H9 (cell line): ENCODE measurements around the gene RAB1A. TPM values are rescaled to one million over a fixed set of nuclear protein-coding genes. Genes with fewer than 3 reads are reported as not detected.
A peak's percentile ranks its signal among the peaks of the same experiment; 100 is the strongest.

Experiments
- DNase-seq: peaks from one replicate; pipeline ENCODE4 v3.0.0-alpha.2; 2017
- H2AFZ ChIP-seq: one replicate; pipeline ENCODE4 v1.6.1; 2013; ENCODE audit warnings: mild to moderate bottlenecking, low read length, control low read depth, moderate library complexity
- H2AK5ac ChIP-seq: 2 replicates; pipeline ENCODE4 v1.6.1; 2013; ENCODE audit warnings: low read length, control low read depth, mixed read lengths; ENCODE audit not compliant: insufficient read length
- H2BK120ac ChIP-seq: one replicate; pipeline ENCODE4 v1.6.1; 2013; ENCODE audit warnings: low read depth, mild to moderate bottlenecking, low read length, control low read depth, inconsistent platforms; ENCODE audit not compliant: poor library complexity, severe bottlenecking
- H2BK12ac ChIP-seq: 2 replicates; pipeline ENCODE4 v1.6.1; 2013; ENCODE audit warnings: low read length, control low read depth, mixed read lengths, low read depth; ENCODE audit not compliant: insufficient read length
- H2BK15ac ChIP-seq: 2 replicates; pipeline ENCODE4 v1.6.1; 2013; ENCODE audit warnings: low read depth, low read length, control low read depth
- H2BK20ac ChIP-seq: one replicate; pipeline ENCODE4 v1.6.1; 2013; ENCODE audit warnings: low read depth, mild to moderate bottlenecking, low read length, control low read depth, inconsistent platforms; ENCODE audit not compliant: poor library complexity, severe bottlenecking
- H2BK5ac ChIP-seq: 2 replicates; pipeline ENCODE4 v1.6.1; 2013; ENCODE audit warnings: low read length, control low read depth, mixed read lengths; ENCODE audit not compliant: insufficient read length
- H3K14ac ChIP-seq: 2 replicates; pipeline ENCODE4 v1.6.1; 2013; ENCODE audit warnings: low read length, control low read depth; ENCODE audit not compliant: insufficient read depth
- H3K18ac ChIP-seq: 2 replicates; pipeline ENCODE4 v1.6.1; 2013; ENCODE audit warnings: low read depth, mild to moderate bottlenecking, mixed read lengths, low read length, control low read depth; ENCODE audit not compliant: insufficient read length
- H3K23ac ChIP-seq: 2 replicates; pipeline ENCODE4 v1.6.1; 2013; ENCODE audit warnings: low read length, control low read depth, mixed read lengths, low read depth; ENCODE audit not compliant: insufficient read length
- H3K23me2 ChIP-seq: 2 replicates; pipeline ENCODE4 v1.6.1; 2013; ENCODE audit warnings: low read depth, mild to moderate bottlenecking, mixed read lengths, low read length, control low read depth; ENCODE audit not compliant: insufficient read length, poor library complexity, severe bottlenecking
- H3K27ac ChIP-seq: 2 replicates; pipeline ENCODE4 v1.5.1; 2013; ENCODE audit warnings: low read length, control low read depth, mixed read lengths, low read depth; ENCODE audit not compliant: insufficient read length
- H3K27me3 ChIP-seq: 2 replicates; pipeline ENCODE4 v1.6.1; 2013; ENCODE audit warnings: low read length, control low read depth, inconsistent platforms; ENCODE audit not compliant: insufficient read depth
- H3K4ac ChIP-seq: 2 replicates; pipeline ENCODE4 v1.6.1; 2013; ENCODE audit warnings: low read depth, mild to moderate bottlenecking, control low read depth, inconsistent platforms, low read length, moderate library complexity
- H3K4me1 ChIP-seq: 2 replicates; pipeline ENCODE4 v1.6.1; 2013; ENCODE audit warnings: low read length, control low read depth, inconsistent platforms; ENCODE audit not compliant: insufficient read depth
- H3K4me2 ChIP-seq: 2 replicates; pipeline ENCODE4 v1.6.1; 2013; ENCODE audit warnings: low read length, control low read depth, mixed read lengths; ENCODE audit not compliant: insufficient read length, insufficient read depth
- H3K56ac ChIP-seq: 2 replicates; pipeline ENCODE4 v1.6.1; 2013; ENCODE audit warnings: low read depth, mild to moderate bottlenecking, mixed read lengths, low read length, control low read depth; ENCODE audit not compliant: insufficient read length
- H3K79me1 ChIP-seq: 2 replicates; pipeline ENCODE4 v1.6.1; 2013; ENCODE audit warnings: low read depth, mild to moderate bottlenecking, moderate library complexity, low read length, control low read depth, inconsistent platforms; ENCODE audit not compliant: insufficient read depth, poor library complexity, severe bottlenecking
- H3K79me2 ChIP-seq: 2 replicates; pipeline ENCODE4 v1.6.1; 2013; ENCODE audit warnings: low read length, control low read depth, inconsistent platforms; ENCODE audit not compliant: insufficient read depth
- H3K9ac ChIP-seq: 2 replicates; pipeline ENCODE4 v1.6.1; 2013; ENCODE audit warnings: low read length, control low read depth, mixed read lengths; ENCODE audit not compliant: insufficient read length; ENCODE audit errors: extremely low read depth
- H3K9me3 ChIP-seq: one replicate; pipeline ENCODE4 v1.6.1; 2013; ENCODE audit warnings: low read depth, low read length, inconsistent platforms; ENCODE audit not compliant: control insufficient read depth
- H3T11ph ChIP-seq: one replicate; pipeline ENCODE4 v1.6.1; 2013; ENCODE audit warnings: mild to moderate bottlenecking, low read length, control low read depth, inconsistent platforms
- H4K20me1 ChIP-seq: one replicate; pipeline ENCODE4 v1.6.1; 2013; ENCODE audit not compliant: control insufficient read depth, insufficient read length, insufficient read depth
- H4K5ac ChIP-seq: 2 replicates; pipeline ENCODE4 v1.6.1; 2013; ENCODE audit warnings: low read depth, mild to moderate bottlenecking, mixed read lengths, low read length, control low read depth; ENCODE audit not compliant: insufficient read length
- H4K8ac ChIP-seq: replicated peaks from 2 replicates; pipeline ENCODE4 v1.6.1; 2013; ENCODE audit warnings: low read length, control low read depth, mixed read lengths, low read depth; ENCODE audit not compliant: insufficient read length
- H4K91ac ChIP-seq: 2 replicates; pipeline ENCODE4 v1.6.1; 2013; ENCODE audit warnings: low read depth, mild to moderate bottlenecking, moderate library complexity, mixed read lengths, low read length, control low read depth; ENCODE audit not compliant: insufficient read length
- H3K27ac Mint-ChIP-seq, 3 experiments: 2 replicates in 2 of 3; 3 replicates in 1 of 3; pipeline ENCODE4 v1.8.0; 2020 to 2021; ENCODE audit warnings: mixed read lengths in 3 of 3, mild to moderate bottlenecking in 1 of 3, moderate library complexity in 1 of 3
- H3K27me3 Mint-ChIP-seq: 2 replicates; pipeline ENCODE4 v1.8.0; 2021; ENCODE audit warnings: low read depth, mild to moderate bottlenecking, moderate library complexity, mixed read lengths
- H3K36me3 Mint-ChIP-seq, 3 experiments: 2 replicates in 2 of 3; 3 replicates in 1 of 3; pipeline ENCODE4 v1.8.0; 2020 to 2021; ENCODE audit warnings: low read depth in 3 of 3, mixed read lengths in 3 of 3; ENCODE audit not compliant: insufficient read depth in 1 of 3
- H3K4me1 Mint-ChIP-seq, 2 experiments: 2 replicates each; pipeline ENCODE4 v1.8.0; 2020; ENCODE audit warnings: mixed read lengths in 2 of 2
- H3K4me3 Mint-ChIP-seq, 2 experiments: 2 replicates in 1 of 2; 3 replicates in 1 of 2; pipeline ENCODE4 v1.8.0; 2020 to 2021; ENCODE audit warnings: mild to moderate bottlenecking in 2 of 2, mixed read lengths in 2 of 2, moderate library complexity in 1 of 2
- H3K9me3 Mint-ChIP-seq, 2 experiments: 2 replicates in 1 of 2; 3 replicates in 1 of 2; pipeline ENCODE4 v1.8.0; 2020; ENCODE audit warnings: mild to moderate bottlenecking in 2 of 2, mixed read lengths in 2 of 2, moderate library complexity in 1 of 2
- WGBS: extraction: QIAGEN DNeasy Blood & Tissue Kit; methylation state at CpG from one replicate; pipeline ENCODE4 v1.1.7; 2013; ENCODE audit warnings: missing lambda C conversion rate, low lambda C conversion rate, mixed read lengths; ENCODE audit not compliant: insufficient read length; ENCODE audit errors: extremely low coverage; 5-methylcytosine and 5-hydroxymethylcytosine counted together
- total RNA-seq: library from RNA; stranded (reverse); gene quantifications from 2 replicates; pipeline ENCODE4 v1.2.1, GENCODE V29; 2021
- TF ChIP-seq, protein P1 (sequence below): fragments of 200-600 bp; sonication (generic); conservative IDR thresholded peaks from 3 replicates; pipeline ENCODE4 v1.8.0; 2021; ENCODE audit warnings: antibody characterized with exemption, mild to moderate bottlenecking

Gene RAB1A
- total RNA-seq, 1 experiment from 2014 or later, result 112 TPM

DNA sequence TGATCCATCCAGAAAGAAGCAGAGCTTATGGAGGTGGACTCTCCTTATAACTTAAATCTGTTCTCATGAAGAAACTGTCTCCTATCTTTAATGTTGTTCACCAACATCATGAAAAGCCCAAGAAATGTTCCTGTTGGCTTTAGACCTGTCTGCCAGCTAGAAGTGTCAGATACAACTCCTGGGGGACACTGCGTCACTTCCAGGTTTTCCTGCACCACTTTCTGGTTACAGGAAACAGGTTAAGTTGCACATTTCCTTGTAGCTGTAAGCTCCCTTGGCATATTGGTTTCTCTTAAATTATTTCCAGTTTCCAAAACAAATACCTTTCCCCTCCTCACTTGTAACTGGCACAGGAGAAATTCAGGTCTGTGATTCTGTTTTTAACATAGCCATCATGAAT is 70.8 kb downstream of the RAB1A start:
- H3K9me3 ChIP-seq, result no peaks in the 10 kb centered on the region
- no peaks in the 10 kb centered on the region for H4K20me1 ChIP-seq
- no peak overlapping the region for H2BK12ac ChIP-seq
- no peak overlapping the region for H2BK5ac ChIP-seq
- H3K4me1 ChIP-seq, result no peaks in the 10 kb centered on the region; the same call in 1 of the 2 replicates
- H3K4me2 ChIP-seq, result no peak overlapping the region
- no peak overlapping the region for H2AFZ ChIP-seq
- H4K8ac ChIP-seq, result no peak overlapping the region
- Mint-ChIP-seq H3K9me3 (peaks cover 0 to 1% of the 10 kb centered on the region in 2 experiments; a peak in 1 of 5 replicates), H3K36me3 (peaks cover 0 to 6% (median 2%) of the 10 kb centered on the region in 3 experiments; a peak in 6 of 7 replicates), H3K27me3 (peaks cover 8% of the 10 kb centered on the region; the same call in 1 of the 2 replicates), H3K4me1 (peaks cover 23 to 43% of the 10 kb centered on the region in 2 experiments), H3K27ac (no peak overlapping the region), H3K4me3 (peak overlapping the region in 1 of 2 experiments; percentile 38; a peak in 1 of 5 replicates)
- no peak overlapping the region for H3K4ac ChIP-seq
- H3K14ac ChIP-seq, result no peak overlapping the region
- peaks cover 13% of the 10 kb centered on the region for H3K79me2 ChIP-seq
- no peak overlapping the region for H2BK15ac ChIP-seq
- no peak overlapping the region for H2BK120ac ChIP-seq
- peaks cover 6% of the 10 kb centered on the region for H3K23me2 ChIP-seq
- no peak overlapping the region for H3K9ac ChIP-seq
- H4K91ac ChIP-seq, result no peak overlapping the region
- H2BK20ac ChIP-seq, result no peak overlapping the region
- H3K23ac ChIP-seq, result no peak overlapping the region
- no peaks in the 10 kb centered on the region for H3K27me3 ChIP-seq
- no peak overlapping the region for H3K27ac ChIP-seq
- no peak for DNase-seq
- H3K18ac ChIP-seq, result no peak overlapping the region
- WGBS, result no CpG with 5 or more reads among the region's 1 CpG
- H3K79me1 ChIP-seq, result peaks cover 10% of the 10 kb centered on the region
- no peak overlapping the region for H4K5ac ChIP-seq
- H3T11ph ChIP-seq, result no peak overlapping the region
- TF ChIP-seq, protein P1, sequence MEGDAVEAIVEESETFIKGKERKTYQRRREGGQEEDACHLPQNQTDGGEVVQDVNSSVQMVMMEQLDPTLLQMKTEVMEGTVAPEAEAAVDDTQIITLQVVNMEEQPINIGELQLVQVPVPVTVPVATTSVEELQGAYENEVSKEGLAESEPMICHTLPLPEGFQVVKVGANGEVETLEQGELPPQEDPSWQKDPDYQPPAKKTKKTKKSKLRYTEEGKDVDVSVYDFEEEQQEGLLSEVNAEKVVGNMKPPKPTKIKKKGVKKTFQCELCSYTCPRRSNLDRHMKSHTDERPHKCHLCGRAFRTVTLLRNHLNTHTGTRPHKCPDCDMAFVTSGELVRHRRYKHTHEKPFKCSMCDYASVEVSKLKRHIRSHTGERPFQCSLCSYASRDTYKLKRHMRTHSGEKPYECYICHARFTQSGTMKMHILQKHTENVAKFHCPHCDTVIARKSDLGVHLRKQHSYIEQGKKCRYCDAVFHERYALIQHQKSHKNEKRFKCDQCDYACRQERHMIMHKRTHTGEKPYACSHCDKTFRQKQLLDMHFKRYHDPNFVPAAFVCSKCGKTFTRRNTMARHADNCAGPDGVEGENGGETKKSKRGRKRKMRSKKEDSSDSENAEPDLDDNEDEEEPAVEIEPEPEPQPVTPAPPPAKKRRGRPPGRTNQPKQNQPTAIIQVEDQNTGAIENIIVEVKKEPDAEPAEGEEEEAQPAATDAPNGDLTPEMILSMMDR, result no peak
- H2AK5ac ChIP-seq, result no peak overlapping the region
- H3K56ac ChIP-seq, result no peak overlapping the region
